ENCODE measurements around the gene YWHAH.

DNA sequence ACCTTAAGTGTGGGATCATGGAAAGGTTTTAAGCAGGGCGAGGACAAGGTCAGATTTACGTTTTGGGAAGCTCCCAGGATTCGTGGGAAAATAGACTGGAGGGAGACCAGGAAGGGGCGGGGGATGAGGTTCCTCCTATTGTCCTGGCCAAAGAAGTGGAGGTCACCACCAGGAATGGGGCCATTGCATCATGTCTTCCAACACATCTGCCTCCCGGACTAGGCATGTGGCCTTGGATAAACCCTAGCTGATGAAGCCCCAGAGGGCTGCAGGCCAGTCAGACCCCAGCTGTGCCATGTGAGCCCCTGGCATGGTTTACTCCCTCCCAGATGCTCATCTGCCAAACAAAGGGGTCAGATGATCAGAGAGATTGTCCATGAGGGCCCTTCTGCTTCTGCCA, 11.5 kb upstream of the YWHAH start:
- TF ChIP-seq, protein P1, sequence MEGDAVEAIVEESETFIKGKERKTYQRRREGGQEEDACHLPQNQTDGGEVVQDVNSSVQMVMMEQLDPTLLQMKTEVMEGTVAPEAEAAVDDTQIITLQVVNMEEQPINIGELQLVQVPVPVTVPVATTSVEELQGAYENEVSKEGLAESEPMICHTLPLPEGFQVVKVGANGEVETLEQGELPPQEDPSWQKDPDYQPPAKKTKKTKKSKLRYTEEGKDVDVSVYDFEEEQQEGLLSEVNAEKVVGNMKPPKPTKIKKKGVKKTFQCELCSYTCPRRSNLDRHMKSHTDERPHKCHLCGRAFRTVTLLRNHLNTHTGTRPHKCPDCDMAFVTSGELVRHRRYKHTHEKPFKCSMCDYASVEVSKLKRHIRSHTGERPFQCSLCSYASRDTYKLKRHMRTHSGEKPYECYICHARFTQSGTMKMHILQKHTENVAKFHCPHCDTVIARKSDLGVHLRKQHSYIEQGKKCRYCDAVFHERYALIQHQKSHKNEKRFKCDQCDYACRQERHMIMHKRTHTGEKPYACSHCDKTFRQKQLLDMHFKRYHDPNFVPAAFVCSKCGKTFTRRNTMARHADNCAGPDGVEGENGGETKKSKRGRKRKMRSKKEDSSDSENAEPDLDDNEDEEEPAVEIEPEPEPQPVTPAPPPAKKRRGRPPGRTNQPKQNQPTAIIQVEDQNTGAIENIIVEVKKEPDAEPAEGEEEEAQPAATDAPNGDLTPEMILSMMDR (IDR thresholded peaks at IDR 0.05; ENCODE audit: low read depth, low read length): no peak
- no peak for TF ChIP-seq EZH2phosphoT487 (IDR thresholded peaks at IDR 0.05; ENCODE audit: low read depth)
